DMS 273 (cell line): ENCODE data around the gene CACNA2D3.
A peak's percentile ranks its signal among the peaks of the same experiment; 100 is the strongest.

ENCODE experiments used
- DNase-seq: peaks from one replicate; lab custom pipeline; 2025; ENCODE audit not compliant: unreplicated experiment; lab: John Stamatoyannopoulos, UW

Gene CACNA2D3

GRCh38 chr3:54861248-54862067 lies 739.1 kb downstream of the CACNA2D3 start:
- no peak for DNase-seq

DNA sequence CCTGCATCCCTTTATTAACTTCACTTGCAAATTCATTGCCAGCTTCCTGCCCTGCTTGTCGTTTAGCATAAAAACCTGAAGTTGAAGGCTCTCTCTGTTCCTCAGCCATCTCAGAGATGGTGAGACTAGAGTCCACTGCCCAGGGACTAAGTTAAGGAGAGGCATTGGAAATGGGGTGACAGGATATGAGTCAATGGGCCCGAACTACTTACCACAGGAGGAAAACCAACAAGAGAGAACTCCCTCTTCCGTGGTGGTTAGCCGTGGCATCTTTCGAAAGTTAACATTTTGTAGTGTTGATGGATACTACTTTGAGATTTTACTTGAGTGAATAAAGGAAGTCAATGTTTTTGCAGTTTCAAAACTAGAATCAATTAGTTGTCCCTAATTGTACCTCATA lies 740.2 kb downstream of the CACNA2D3 start:
- DNase-seq = no peak

DNA sequence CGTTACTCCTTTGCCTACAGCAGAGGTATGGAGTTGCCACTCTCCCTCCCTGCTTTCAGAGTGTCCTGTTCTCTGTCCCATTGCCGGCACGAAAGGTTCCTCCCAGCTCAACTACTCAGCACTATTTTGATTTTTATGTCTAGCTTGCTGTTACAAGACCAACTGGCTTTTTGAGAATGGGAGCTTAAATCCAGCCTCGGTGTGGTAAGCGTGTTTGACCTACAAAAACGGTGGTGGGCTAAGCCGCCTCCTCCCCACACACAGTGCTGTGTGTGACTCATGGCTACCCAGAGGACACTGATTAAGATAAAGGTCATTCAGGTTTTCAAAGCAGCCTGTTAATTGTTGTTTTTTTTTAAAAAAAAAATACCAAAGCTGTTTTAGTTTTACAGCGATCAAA lies 741.0 kb downstream of the CACNA2D3 start:
- no peak for DNase-seq

DNA sequence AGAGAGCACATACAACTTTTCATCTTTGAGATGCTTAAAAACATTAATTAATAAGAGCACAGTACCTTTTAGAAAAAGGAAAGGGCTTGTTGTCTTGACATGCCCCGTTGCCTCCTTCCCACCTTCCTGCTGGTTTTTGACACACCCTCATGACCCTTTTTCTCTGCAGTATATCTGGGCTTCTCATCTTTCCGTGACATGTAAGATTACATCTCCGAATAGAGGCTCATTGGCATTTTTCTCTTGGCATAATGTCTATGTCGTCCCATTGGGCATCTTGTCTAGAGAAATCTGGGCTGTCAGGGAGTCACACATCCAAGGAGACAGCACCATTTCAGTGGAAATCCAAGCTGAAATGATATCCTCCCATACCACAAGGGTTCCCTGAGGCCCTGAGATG lies 741.4 kb downstream of the CACNA2D3 start:
- no peak for DNase-seq

GRCh38 chr3:54865316-54865715 lies 743.0 kb downstream of the CACNA2D3 start:
- no peak for DNase-seq

DNA sequence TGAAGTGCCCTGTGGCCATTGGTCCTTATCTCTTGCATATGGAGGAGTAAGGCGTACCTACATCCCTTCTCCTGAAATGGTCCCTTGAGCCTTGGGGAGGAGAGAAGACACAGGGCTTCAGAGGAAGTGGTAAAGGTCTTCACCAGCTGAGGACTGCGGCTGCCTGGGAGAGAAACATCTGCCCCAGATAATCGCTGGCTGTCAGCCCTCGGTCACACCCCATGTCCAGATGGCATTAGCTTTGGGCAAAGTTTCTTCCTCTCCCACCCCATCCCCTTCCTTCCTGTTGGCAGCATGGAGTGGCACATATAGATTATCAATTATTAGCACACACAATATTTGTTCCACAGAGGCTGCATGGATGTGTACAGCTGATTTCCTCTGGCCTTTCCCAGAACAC lies 743.9 kb downstream of the CACNA2D3 start:
- DNase-seq = peak; percentile 70

DNA sequence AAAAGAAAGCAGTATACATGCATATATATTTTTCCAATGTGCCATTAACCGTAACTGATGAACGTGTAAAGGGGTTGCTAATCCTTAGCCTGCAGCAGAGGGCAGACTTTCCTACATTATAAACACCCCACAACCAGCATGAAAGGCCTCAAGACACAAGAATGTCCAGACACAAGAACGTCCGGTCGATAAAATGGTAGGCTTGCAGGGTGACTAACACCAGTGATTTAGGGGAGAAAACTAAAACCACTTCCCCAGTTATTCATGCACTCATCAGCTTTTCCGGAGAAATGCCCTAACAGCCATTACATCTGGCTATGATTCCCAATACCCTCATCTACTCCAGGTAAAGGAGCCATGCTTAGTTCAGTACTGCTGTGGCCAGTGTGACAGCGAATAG lies 748.1 kb downstream of the CACNA2D3 start:
- peak; percentile 35 for DNase-seq

DNA sequence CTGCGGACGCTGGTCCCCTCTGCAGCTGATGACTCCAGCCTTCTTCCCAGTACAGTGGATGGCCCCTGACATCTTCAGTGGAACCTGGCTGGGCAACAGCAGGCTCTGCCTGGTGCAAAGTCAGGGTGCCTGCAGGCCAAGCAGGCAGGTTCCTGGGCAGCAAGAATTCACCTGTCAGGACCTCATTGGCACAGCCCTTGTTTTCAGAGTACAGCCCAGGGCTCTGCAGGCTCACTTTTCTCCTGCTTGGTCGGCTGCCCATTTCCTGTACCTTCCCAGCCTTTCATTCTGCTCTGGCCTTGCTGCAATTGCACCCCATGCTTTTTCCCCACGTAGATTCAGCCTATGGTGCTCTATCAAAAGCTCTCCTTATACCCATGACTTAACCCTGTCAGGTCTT lies 749.5 kb downstream of the CACNA2D3 start:
- DNase-seq = no peak

- DNase-seq = no peak
Measured at GRCh38 chr3:54873059-54874010, 751.0 kb downstream of the CACNA2D3 start.

DNA sequence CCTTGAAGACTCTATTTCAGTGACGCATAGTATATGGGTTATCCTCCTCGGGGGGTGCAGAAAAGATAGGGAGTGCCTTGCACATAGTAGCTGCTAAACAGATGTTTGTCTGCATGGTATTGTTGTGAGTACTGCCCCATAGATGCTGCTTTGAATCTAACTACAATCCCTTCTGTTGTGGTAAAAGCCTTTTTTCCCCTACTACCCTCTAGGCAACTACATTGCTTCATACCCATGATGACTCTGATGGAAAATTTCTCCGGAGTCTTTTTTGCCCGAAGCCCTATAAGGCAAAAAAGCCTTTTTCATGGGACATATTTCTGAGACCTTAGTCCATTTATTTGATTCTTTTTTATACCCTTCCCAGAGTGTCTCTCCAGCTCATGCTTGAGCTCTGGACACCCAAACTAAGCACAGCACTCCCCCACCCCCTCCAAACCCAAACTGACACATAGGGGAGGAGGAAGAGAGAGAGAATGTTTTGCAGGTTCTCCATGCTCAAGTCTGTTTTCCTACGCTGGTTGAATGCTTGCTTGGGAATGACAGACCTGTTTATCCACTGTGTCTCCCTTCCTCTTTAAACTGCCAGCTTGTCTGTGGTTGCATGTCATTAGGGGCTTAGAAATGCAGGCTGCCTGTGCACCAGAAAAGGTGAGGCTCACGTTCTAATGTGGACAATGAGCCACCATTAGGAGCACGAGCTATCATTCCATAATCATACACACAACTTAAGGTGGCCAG lies 752.6 kb downstream of the CACNA2D3 start:
- DNase-seq = peak; percentile 26

DNA sequence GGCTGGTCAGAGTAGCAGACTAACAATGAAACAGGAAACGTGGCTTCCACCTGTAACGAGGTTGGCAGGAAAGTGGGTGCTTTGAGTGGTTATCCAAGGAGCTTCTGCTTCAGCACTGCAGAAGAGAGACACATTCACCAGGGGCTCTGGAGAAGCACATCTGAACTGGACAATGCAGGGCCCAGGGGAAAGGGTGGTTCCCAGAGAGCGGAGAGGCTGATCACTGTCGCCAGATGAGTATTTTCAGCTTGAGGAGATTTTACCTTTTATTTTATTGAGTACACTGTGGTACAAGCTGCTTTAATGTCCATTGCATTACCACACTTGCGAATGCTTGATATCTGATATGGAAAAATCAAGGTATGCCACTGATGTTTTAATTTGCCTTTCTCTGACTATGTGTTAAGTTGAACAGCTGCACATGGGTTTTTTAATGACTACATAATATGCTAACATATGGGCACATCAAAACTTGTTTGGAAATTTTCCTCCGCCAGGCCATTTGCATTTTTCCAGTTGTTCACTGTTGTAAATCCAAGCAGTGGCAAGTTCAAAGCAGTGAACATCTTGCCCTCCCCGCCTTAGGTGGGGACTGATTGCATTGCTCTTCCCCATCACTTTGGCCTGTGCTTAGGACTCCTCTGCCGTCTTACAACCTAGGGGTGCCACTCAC lies 753.4 kb downstream of the CACNA2D3 start:
- peak; percentile 88 for DNase-seq

DNA sequence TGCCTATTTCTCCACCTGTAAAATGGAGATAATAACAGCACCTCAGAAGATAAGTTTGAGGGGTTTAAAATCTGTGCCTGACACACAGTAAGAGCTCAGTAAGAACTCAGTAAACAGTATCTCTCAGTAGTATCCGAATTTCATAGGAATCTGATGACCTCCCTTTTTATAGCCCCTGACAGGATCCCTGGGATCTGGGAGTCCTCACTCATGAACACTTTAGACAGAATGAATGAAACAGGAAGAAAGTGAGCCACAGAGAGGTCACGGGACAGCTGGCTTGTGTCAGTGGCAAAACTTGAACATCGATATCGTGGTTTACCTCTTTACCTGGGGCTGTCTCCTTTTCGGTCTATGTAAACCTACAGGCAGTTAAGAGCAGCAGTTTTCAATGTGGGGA lies 754.3 kb downstream of the CACNA2D3 start:
- DNase-seq = no peak

- DNase-seq = no peak
Measured at GRCh38 chr3:54877730-54878129, 755.4 kb downstream of the CACNA2D3 start.

DNA sequence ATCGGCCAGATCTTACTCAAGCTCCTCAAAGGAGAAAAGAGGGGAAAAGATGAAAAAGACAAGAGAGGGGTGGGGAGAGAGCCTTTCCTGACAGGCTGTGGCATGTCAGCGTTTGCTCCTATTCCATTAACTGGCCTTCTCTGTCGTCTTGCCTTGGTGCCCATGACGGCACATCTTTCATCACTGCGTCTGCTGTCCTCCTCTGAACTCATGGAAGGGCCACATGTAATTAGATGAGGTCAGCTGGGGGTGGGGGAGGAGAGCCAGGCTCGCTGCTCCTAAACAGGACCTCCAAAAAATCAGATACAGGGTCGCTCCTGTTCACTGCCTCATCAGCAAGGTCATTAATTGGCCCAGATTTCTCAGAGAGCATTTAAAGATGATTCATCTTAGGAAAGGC lies 755.8 kb downstream of the CACNA2D3 start:
- DNase-seq = no peak

DNA sequence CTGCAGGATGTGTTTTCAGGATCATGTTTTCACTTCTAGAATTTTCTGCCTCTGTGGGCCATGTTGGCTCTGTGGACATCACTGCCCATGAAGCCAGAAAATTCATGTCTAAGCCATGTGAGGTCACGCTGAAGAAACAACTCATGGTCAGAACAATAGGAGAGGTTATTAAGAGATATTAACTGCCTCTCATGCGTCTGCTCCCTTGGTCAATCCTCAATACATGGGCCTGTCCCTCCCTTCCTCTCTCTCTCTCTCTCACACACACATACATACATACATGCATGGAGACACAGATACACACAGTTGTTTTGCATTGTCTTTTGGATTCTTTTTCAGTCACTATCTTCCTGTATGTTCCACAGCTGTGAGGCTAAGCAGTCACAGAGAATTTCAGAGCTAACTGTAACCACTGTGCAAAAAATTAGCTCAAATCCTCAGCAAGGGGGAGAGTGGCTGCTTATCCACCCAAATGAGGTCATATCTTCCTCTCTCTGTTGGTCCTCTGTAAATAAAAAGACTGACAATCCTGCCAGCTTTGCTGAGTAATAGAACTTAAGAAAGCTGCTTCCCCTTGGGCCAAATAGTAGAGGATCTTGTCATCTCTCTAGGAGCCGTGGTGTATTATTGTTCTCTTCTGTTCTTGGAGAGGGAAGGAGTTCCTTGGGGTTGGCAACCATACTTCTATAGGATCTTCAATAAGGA lies 759.9 kb downstream of the CACNA2D3 start:
- no peak for DNase-seq

GRCh38 chr3:54888162-54888561 lies 765.8 kb downstream of the CACNA2D3 start:
- DNase-seq = no peak

DNA sequence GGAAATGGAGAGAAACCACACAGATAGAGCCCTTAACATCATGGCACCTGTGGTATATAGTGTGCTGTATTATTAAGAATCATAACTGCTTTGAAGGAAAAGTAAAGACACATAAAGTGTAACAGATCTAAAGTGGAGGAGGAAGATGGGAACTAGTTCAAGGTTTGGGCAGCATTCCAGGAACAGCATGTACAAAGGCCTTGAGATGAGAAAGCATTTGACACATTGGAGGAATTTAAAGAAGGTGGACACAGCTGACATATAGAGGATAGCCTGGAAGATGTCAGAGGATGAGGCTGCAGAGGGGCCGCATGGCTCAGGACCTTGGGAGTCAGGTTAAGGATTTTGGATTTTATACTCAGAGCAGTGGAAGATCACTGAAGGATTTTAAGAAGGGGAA lies 766.5 kb downstream of the CACNA2D3 start:
- DNase-seq = no peak

- DNase-seq = no peak
Measured at GRCh38 chr3:54889731-54890130, 767.4 kb downstream of the CACNA2D3 start.

- peak; percentile 73 for DNase-seq
Measured at GRCh38 chr3:54891540-54891897, 769.2 kb downstream of the CACNA2D3 start.

GRCh38 chr3:54892168-54892567 lies 769.8 kb downstream of the CACNA2D3 start:
- DNase-seq = no peak
